NCI-H2107 treated with DMSO at 0.1 percent for 48 hours (cell line): ENCODE measurements around the gene ACVR1.
"Not testable (repeated sequence)": the region's sequence is repeated elsewhere in the genome, so short reads cannot be mapped to it uniquely, and the experiment has no call there.

Experiments
- DNase-seq: peaks from one replicate; lab custom pipeline; 2025; ENCODE audit not compliant: unreplicated experiment; lab: John Stamatoyannopoulos, UW

The ACVR1 gene

GRCh38 chr2:157725846-157726245 lies 150.3 kb downstream of the ACVR1 start:
- DNase-seq: no peak

GRCh38 chr2:157722580-157723234 lies 153.4 kb downstream of the ACVR1 start:
- no peak for DNase-seq

- no peak for DNase-seq
These were observed 155.6 kb downstream of the ACVR1 start for GRCh38 chr2:157720504-157720903.

DNA sequence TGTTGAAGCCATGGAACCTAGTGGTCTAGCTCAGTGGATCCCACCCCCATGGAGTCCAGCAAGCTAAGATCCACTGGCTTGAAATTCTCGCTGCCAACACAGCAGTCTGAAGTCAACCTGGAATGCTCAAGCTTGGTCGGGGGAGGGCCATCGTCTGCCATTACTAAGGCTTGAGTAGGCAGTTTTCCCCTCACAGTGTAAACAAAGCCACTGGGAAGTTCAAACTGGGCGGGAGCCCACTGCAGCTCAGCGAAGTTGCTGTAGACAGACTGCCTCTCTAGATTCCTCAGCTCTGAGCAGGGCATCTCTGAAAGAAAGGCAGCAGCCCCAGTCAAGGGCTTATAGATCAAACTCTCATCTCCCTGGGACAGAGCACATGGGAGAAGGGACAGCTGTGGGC lies 171.5 kb downstream of the ACVR1 start:
- not testable (repeated sequence) for DNase-seq

GRCh38 chr2:157704148-157704547 lies 172.0 kb downstream of the ACVR1 start:
- DNase-seq: not testable (repeated sequence)

GRCh38 chr2:157699806-157700205 lies 176.3 kb downstream of the ACVR1 start:
- DNase-seq: no peak

- DNase-seq: no peak
These were observed 177.1 kb downstream of the ACVR1 start for GRCh38 chr2:157699009-157699408.

GRCh38 chr2:157698430-157698829 lies 177.7 kb downstream of the ACVR1 start:
- DNase-seq: no peak

GRCh38 chr2:157696036-157696435 lies 180.1 kb downstream of the ACVR1 start:
- no peak for DNase-seq

DNA sequence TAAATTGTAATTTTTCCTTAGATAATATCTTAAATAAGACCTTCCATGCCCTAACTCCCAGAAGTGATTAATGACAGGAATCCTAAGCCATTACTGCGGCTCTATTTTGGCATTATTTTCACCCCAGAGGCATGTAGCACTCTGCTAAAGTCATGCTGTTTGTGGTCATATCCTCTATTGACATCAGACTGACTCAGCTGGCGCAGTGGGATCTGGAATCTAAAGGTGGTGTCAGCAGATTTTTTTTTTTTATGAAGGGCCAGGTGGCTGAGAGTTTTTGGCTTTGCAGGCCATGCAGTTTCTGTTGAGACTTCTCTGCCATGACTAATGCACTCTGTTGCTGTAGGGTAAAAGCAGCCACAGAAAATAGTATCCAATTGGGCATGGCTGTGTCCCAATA lies 183.4 kb downstream of the ACVR1 start:
- peak; percentile 6 for DNase-seq

- DNase-seq: no peak
These were observed 184.4 kb downstream of the ACVR1 start for GRCh38 chr2:157691695-157692094.

GRCh38 chr2:157691131-157691530 lies 185.0 kb downstream of the ACVR1 start:
- no peak for DNase-seq
